NT2/D1 (cell line): ENCODE results near the gene AVPR1A.

Experiments used
- SUZ12 ChIP-seq: IDR thresholded peaks from 2 replicates; pipeline ENCODE4 v1.6.1; 2011; ENCODE audit not compliant: insufficient read length, insufficient read depth; ENCODE audit errors: extremely low read depth
- YY1 ChIP-seq: IDR thresholded peaks from 2 replicates; pipeline ENCODE4 v1.6.1; 2011; ENCODE audit not compliant: insufficient read length, insufficient read depth
- ZNF274 ChIP-seq: IDR thresholded peaks from 2 replicates; pipeline ENCODE4 v1.6.1; 2011; ENCODE audit warnings: mild to moderate bottlenecking, low read depth, low read length

DNA sequence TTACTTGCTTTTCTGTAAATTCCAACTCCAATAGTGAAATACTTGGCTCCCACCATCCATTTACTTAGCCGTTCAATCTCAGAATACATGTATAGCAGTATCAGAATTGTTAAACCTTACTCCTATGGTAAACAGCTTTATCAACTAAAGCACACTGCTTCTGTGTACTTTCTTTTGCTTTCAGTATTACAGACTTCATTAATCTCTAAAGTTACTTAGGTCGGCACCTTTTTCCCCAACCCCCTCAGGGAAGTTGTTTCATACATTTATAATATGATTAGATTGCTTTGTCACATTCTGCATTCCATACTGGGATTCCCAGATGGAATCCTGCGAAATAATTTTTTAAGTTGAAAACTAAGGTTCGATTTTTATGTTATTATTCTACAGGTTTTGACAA is 12.5 kb downstream of the AVPR1A start:
- no peak for TF ChIP-seq ZNF274
- no peak for TF ChIP-seq SUZ12
- no peak for TF ChIP-seq YY1
